ENCODE data around the gene HOXD3. TPM values are rescaled to one million over a fixed set of nuclear protein-coding genes. Genes with fewer than 3 reads are reported as not detected.

The HOXD3 gene
- total RNA-seq, 1 donor from 2014 or later, result not detected

- peaks cover 78% of the 10 kb centered on the region for H3K27me3 ChIP-seq (ENCODE audit: insufficient read depth, low read length)
- H3K4me3 ChIP-seq (ENCODE audit: insufficient read depth, low read depth, low read length), result no peak overlapping the region
- no peak overlapping the region for H3K27ac ChIP-seq (ENCODE audit: low read depth, low read length)
- H3K79me2 ChIP-seq (ENCODE audit: insufficient read depth, low read length), result no peaks in the 10 kb centered on the region
- H4K20me1 ChIP-seq (ENCODE audit: insufficient read depth, low read length), result no peaks in the 10 kb centered on the region
- H3K36me3 ChIP-seq (ENCODE audit: insufficient read depth, low read length), result no peaks in the 10 kb centered on the region
- no peaks in the 10 kb centered on the region for H3K4me1 Mint-ChIP-seq (ENCODE audit: low read depth, unreplicated experiment)
- FAIRE-seq (no peak), DNase-seq (ENCODE audit: low read depth) (no peak)
- peaks cover 2% of the 10 kb centered on the region for H3K36me3 Mint-ChIP-seq (ENCODE audit: low read depth, unreplicated experiment)
- no peak overlapping the region for H3K27ac Mint-ChIP-seq (ENCODE audit: unreplicated experiment)
- no peak overlapping the region for H3K4me2 ChIP-seq (ENCODE audit: low read length)
- peaks cover 8% of the 10 kb centered on the region for H3K4me1 ChIP-seq (ENCODE audit: insufficient read depth, low read length)
- TF ChIP-seq EZH2 (IDR thresholded peaks at IDR 0.05; ENCODE audit: insufficient read depth, low read length), result no peak
- TF ChIP-seq, protein P1, sequence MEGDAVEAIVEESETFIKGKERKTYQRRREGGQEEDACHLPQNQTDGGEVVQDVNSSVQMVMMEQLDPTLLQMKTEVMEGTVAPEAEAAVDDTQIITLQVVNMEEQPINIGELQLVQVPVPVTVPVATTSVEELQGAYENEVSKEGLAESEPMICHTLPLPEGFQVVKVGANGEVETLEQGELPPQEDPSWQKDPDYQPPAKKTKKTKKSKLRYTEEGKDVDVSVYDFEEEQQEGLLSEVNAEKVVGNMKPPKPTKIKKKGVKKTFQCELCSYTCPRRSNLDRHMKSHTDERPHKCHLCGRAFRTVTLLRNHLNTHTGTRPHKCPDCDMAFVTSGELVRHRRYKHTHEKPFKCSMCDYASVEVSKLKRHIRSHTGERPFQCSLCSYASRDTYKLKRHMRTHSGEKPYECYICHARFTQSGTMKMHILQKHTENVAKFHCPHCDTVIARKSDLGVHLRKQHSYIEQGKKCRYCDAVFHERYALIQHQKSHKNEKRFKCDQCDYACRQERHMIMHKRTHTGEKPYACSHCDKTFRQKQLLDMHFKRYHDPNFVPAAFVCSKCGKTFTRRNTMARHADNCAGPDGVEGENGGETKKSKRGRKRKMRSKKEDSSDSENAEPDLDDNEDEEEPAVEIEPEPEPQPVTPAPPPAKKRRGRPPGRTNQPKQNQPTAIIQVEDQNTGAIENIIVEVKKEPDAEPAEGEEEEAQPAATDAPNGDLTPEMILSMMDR (IDR thresholded peaks at IDR 0.05; ENCODE audit: insufficient read depth, low read depth, low read length), result no peak
- H3K9ac ChIP-seq (ENCODE audit: low read length), result no peak overlapping the region
- H3K9me3 ChIP-seq (ENCODE audit: insufficient read depth, low read depth, low read length), result peaks cover 6% of the 10 kb centered on the region
- H3K9me3 Mint-ChIP-seq (ENCODE audit: unreplicated experiment), result peaks cover 43% of the 10 kb centered on the region
- no peak overlapping the region for H3K4me3 Mint-ChIP-seq (ENCODE audit: unreplicated experiment)
- no peak overlapping the region for H2AFZ ChIP-seq (ENCODE audit: low read depth, low read length)
- peaks cover 94% of the 10 kb centered on the region for H3K27me3 Mint-ChIP-seq (ENCODE audit: low read depth, unreplicated experiment)
Measured at GRCh38 chr2:176142281-176142680, 14.8 kb upstream of the HOXD3 start.

DNA sequence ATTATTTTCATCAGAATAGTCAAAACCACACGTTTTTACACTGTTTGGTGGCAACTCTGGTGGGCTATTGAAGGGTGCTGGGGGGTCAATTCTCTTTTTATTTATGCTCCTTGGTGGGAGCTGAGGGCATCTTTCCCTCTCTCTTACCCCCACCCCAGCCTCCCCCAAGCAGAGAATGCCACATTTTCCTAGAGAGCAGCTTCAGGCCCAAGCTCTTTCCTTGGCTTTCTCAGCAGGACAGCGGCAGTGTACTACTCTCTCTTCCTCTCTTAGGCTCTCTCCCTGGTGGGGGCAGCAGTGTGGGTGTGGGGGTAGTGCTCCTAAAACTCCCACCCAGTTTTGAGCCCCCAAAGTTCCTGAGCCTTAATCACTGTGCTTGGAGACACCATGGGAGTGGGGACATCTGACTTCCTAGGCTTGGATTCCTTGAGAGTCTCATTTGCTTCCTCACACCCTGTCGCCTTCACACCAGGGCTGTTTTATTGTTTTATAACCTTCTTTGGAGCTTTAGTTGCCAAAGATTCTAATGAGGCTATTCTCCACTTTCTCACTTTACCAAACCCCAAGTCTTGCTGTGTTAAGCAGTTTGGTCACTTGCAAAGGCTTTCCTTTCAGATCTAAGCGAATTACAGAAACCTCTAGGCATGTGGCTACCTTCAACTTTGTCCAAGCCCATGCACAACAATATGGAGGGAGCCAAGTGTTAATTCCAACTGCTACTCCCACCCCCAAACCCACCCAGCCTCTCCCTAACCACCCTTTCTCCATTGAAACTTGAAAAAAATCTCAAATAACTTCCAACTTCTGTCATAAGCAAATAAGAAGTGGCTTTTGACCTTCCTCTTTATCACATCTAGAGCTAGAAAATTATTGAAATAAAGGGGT, 11.8 kb upstream of the HOXD3 start:
- peaks cover 5% of the 10 kb centered on the region for H3K4me1 ChIP-seq (ENCODE audit: insufficient read depth, low read length)
- H3K27ac ChIP-seq (ENCODE audit: low read depth, low read length), result no peak overlapping the region
- Mint-ChIP-seq H3K36me3 (ENCODE audit: low read depth, unreplicated experiment) (peaks cover 3% of the 10 kb centered on the region), H3K4me1 (ENCODE audit: low read depth, unreplicated experiment) (no peaks in the 10 kb centered on the region), H3K4me3 (ENCODE audit: unreplicated experiment) (no peak overlapping the region), H3K9me3 (ENCODE audit: unreplicated experiment) (peaks cover 46% of the 10 kb centered on the region), H3K27ac (ENCODE audit: unreplicated experiment) (no peak overlapping the region), H3K27me3 (ENCODE audit: low read depth, unreplicated experiment) (peaks cover 94% of the 10 kb centered on the region)
- no peaks in the 10 kb centered on the region for H4K20me1 ChIP-seq (ENCODE audit: insufficient read depth, low read length)
- no peaks in the 10 kb centered on the region for H3K9me3 ChIP-seq (ENCODE audit: insufficient read depth, low read depth, low read length)
- H3K4me2 ChIP-seq (ENCODE audit: low read length), result no peak overlapping the region
- no peak overlapping the region for H3K9ac ChIP-seq (ENCODE audit: low read length)
- H3K79me2 ChIP-seq (ENCODE audit: insufficient read depth, low read length), result no peaks in the 10 kb centered on the region
- H2AFZ ChIP-seq (ENCODE audit: low read depth, low read length), result no peak overlapping the region
- no peak for FAIRE-seq
- H3K27me3 ChIP-seq (ENCODE audit: insufficient read depth, low read length), result peaks cover 79% of the 10 kb centered on the region
- H3K36me3 ChIP-seq (ENCODE audit: insufficient read depth, low read length), result no peaks in the 10 kb centered on the region
- no peak for DNase-seq (ENCODE audit: low read depth)
- TF ChIP-seq, protein P1 (IDR thresholded peaks at IDR 0.05; ENCODE audit: insufficient read depth, low read depth, low read length), result no peak
- no peak for TF ChIP-seq EZH2 (IDR thresholded peaks at IDR 0.05; ENCODE audit: insufficient read depth, low read length)
- no peak overlapping the region for H3K4me3 ChIP-seq (ENCODE audit: insufficient read depth, low read depth, low read length)

GRCh38 chr2:176146101-176146500, 11.0 kb upstream of the HOXD3 start:
- Histone ChIP-seq H2AFZ (ENCODE audit: low read depth, low read length) (no peak overlapping the region), H3K4me2 (ENCODE audit: low read length) (no peak overlapping the region), H3K36me3 (ENCODE audit: insufficient read depth, low read length) (no peaks in the 10 kb centered on the region), H3K27me3 (ENCODE audit: insufficient read depth, low read length) (peaks cover 79% of the 10 kb centered on the region), H3K9me3 (ENCODE audit: insufficient read depth, low read depth, low read length) (no peaks in the 10 kb centered on the region), H3K79me2 (ENCODE audit: insufficient read depth, low read length) (no peaks in the 10 kb centered on the region), H3K27ac (ENCODE audit: low read depth, low read length) (no peak overlapping the region), H3K9ac (ENCODE audit: low read length) (no peak overlapping the region), H4K20me1 (ENCODE audit: insufficient read depth, low read length) (no peaks in the 10 kb centered on the region), H3K4me1 (ENCODE audit: insufficient read depth, low read length) (no peaks in the 10 kb centered on the region), H3K4me3 (ENCODE audit: insufficient read depth, low read depth, low read length) (no peak overlapping the region)
- H3K4me1 Mint-ChIP-seq (ENCODE audit: low read depth, unreplicated experiment), result no peaks in the 10 kb centered on the region
- FAIRE-seq (no peak), DNase-seq (ENCODE audit: low read depth) (no peak)
- no peak for TF ChIP-seq EZH2 (IDR thresholded peaks at IDR 0.05; ENCODE audit: insufficient read depth, low read length)
- TF ChIP-seq, protein P1 (IDR thresholded peaks at IDR 0.05; ENCODE audit: insufficient read depth, low read depth, low read length), result no peak
- H3K4me3 Mint-ChIP-seq (ENCODE audit: unreplicated experiment), result no peak overlapping the region
- no peak overlapping the region for H3K27ac Mint-ChIP-seq (ENCODE audit: unreplicated experiment)
- peaks cover 97% of the 10 kb centered on the region for H3K27me3 Mint-ChIP-seq (ENCODE audit: low read depth, unreplicated experiment)
- H3K36me3 Mint-ChIP-seq (ENCODE audit: low read depth, unreplicated experiment), result peaks cover 3% of the 10 kb centered on the region
- peaks cover 48% of the 10 kb centered on the region for H3K9me3 Mint-ChIP-seq (ENCODE audit: unreplicated experiment)

All from astrocyte (in vitro differentiated cells and primary cell).